Fibroblast of skin of abdomen (primary cell): ENCODE data around the gene SH2D6.
A peak's percentile ranks its signal among the peaks of the same experiment; 100 is the strongest.

Source experiments
- DNase-seq: peaks from one replicate; pipeline ENCODE4 v3.0.0-alpha.2; 2013

Gene SH2D6

DNA sequence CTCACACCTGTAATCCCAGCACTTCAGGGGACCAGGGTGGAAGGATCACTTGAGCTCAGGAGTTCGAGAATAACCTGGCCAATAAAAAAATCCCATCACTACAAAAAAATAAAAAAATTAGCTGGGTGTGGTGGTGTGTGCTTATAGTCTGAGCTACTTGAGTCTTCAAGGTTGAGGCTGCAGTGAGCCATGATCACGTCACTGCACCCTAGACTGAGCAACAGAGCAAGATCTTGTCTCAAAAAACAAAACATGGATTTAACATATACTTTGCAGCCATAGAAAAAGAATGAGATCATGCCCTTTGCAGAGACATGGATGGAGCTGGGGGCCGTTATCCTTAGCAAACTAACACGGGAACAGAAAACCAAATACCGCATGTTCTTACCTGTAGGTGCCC is 22.2 kb downstream of the SH2D6 start:
- no peak for DNase-seq

GRCh38 chr2:85441864-85442263 is 23.4 kb downstream of the SH2D6 start:
- DNase-seq = no peak

- peak; percentile 59 for DNase-seq
Measured at GRCh38 chr2:85444629-85445172, 26.2 kb downstream of the SH2D6 start.

- DNase-seq = peak; percentile 88
Measured at GRCh38 chr2:85445316-85446295, 27.1 kb downstream of the SH2D6 start.

DNA sequence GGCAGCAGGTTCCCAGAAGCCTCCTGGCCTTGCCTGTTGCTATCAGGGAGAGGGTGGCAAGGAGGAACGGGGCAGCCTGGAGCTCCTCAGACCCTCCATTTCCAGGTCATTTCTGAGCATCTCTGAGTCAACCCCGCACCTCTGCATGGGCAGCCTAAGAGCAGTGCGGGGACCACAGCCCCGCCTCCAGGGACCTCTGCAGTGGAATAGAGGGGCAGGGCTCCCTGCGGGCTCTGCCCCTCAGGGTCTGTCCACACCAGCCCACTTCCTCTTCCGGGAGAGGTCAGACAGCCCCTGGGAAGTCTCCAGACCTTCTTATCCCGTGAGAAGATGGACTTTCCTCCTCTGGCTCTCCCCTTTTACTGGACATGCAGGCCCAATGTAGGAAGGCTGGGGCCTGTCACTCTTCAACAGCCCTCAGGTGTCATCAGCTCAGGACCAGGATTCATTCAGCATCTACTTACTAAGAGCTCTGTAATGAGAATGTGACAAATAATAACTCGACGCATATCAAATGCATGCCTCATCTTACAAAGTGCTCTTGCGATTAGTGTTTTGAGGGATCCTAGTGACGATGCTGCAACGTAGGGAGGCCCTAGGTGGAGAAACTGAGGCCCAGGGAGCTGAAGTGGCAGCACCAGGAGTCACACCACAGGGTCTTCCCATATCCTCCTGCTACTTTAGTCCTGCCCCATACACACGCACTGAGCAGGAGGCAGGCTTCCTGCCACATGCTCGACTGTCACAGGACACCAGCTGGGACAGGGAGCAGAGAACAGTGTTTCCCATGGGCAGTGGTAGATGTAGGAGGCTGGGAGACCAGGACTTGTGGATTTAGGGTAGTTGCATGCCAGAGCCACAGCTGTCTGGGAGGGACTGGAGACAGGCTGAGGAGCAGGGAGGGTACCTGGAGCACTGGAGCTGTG is 28.0 kb downstream of the SH2D6 start:
- DNase-seq = no peak

- DNase-seq = no peak
Measured at GRCh38 chr2:85447222-85447585, 28.7 kb downstream of the SH2D6 start.

DNA sequence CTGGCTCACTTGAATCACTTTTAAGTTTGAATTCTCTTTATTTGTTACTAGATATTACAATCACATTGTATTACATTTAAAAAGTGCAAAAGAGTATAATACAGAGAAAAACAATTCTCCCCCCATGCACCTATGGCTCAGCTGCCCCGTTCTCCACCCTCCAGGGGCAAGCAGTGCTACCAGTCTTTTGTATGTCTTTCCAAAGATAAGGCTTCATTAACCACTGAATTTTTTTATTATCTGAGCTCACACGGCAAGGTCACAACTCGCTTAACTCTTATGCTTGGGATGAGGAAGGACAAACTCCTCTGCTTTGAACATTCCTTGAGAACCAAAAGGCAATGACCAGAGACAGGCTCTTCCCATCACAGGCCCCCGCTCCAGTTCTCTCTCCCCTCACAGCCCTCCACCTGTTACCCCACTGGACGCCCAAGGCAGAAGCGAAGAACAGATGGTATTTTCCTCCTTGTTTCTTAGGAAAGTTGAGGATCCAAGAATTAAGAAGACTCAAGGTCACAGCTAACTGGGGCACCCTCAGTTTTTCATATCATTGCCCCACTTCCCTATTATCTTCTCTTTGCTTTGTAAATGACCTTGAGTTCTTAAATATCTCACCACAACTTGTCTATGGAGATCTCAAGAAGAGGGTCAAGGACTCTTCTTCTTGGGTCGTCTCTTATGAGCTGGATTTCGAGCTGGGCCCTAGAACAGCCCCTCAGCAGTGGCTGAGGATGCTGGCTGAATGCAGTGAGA is 30.1 kb downstream of the SH2D6 start:
- DNase-seq = no peak

- no peak for DNase-seq
Measured at GRCh38 chr2:85449214-85449588, 30.7 kb downstream of the SH2D6 start.

- no peak for DNase-seq
Measured at GRCh38 chr2:85452237-85452636, 33.7 kb downstream of the SH2D6 start.

DNA sequence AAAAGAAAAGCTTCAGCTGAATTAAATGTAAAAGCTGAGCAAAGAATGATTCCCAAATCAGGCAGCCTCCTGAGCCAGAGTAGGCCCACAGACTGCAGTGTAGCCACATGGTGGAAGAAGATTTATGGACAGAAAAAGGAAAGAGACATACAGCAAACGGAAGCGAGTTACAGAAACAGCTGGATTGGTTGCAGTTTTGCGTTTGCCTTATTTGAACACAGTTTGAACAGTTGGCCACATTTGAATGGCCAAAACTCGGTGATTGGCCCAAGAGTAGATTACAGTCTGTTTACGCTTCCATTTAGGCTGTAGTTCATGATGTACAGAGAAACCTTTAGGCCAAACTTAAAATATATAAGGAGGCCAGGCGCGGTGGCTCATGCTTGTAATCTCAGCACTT is 35.1 kb downstream of the SH2D6 start:
- peak; percentile 11 for DNase-seq

DNA sequence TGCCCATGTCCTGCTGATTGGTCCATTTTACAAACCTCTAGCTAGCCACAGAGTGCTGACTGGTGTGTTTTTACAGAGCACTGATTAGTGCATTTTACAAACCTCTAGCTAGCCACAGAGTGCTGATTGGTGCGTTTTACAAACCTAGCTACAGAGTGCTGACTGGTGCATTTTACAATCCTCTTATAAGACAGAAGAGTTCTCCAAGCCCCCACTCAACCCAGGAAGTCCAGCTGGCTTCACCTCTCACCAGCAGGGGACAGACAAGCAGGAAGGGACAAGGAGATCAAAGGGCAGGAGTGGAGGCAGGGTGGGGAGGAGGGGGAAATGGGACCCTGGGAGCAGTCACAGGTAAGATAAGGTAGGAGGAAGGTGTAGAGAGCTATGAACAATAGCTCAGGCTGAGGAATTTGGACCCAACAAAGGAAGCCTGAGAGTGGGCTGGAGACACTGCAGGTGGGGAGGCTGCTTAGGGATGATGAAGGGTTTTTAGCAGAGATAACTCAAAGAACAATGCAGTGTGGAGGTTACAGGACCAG is 37.1 kb downstream of the SH2D6 start:
- DNase-seq = no peak

- DNase-seq = no peak
Measured at GRCh38 chr2:85457043-85457442, 38.5 kb downstream of the SH2D6 start.

DNA sequence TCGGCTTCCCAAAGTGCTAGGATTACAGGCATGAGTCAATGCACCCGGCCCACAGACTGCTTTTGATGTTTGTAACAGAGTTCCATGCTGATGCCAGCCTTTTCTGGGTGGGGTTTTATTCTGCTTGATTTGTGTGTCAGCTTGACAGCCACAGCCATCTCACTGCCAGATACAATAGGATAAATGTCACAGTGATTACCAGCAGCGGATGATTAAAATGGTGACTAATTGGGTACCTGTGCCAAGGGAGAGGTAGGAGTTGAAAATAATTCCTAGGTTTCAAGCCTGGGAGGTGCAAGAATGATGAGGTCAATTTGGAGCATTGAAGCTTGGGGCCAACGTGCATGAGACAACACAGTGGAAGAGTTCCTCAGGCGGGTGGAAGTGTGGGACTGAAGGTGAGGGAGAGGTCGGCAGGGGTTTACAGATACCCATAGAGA is 39.4 kb downstream of the SH2D6 start:
- no peak for DNase-seq

- DNase-seq = no peak
Measured at GRCh38 chr2:85458601-85459563, 40.4 kb downstream of the SH2D6 start.

GRCh38 chr2:85459771-85460170 is 41.3 kb downstream of the SH2D6 start:
- no peak for DNase-seq

GRCh38 chr2:85462322-85462721 is 43.8 kb downstream of the SH2D6 start:
- no peak for DNase-seq

DNA sequence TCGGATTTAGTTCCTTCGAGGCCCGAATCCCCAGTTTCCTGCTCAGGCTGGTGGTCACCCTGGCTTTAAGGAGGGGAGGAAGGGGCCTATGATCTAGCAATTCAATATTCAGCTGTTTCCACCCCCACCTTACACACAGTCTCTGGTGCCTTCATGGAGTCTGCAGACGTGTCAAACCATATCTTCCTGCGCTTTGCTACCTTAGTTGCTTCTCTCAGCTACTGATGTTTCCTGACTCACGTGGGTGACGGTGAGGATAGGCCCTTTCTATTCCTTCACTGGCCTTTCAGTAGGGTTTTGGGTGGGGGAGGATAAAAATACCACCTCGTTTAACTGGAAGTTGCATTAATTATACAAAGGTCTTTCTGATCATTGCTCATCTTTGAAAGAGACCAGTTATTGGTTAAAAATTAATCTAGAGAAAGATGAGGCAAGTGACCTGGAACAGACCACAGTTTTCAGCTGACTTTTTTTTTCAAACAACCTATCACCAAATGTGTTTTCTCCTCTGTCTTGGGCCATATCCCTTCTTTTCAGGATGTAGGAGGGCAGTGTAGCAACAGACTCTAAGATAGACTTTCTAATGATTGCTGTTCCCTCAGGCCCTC is 49.7 kb downstream of the SH2D6 start:
- DNase-seq = no peak

- DNase-seq = peak; percentile 48
Measured at GRCh38 chr2:85468704-85469349, 50.3 kb downstream of the SH2D6 start.
